GM21390 (cell line): ENCODE data around the gene TENM4.

ENCODE experiments used
- ATAC-seq: cut with Tn5 transposase; IDR thresholded peaks from one replicate; pipeline ENCODE4 v1.9.1; 2021; ENCODE audit not compliant: unreplicated experiment

Gene TENM4

DNA sequence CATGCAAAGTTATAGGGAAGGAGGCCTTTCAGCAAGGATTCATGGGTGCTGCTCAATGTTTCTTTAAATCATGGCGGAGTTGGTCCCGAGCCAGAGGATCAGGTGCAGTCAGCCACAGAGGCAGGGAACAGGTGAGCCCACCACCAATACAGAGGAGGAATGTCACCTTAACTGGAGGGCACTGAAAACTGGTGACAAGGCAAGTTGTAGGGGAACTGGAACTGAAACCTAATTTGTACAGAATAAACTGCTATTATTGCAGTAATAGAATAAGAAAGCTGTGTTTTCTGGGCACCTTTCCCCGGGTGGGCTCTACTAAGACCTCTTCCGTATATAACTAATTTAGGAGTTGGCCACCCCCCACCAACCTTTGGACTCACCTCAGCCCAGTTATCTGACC is 570.2 kb downstream of the TENM4 start:
- ATAC-seq, result no peak

DNA sequence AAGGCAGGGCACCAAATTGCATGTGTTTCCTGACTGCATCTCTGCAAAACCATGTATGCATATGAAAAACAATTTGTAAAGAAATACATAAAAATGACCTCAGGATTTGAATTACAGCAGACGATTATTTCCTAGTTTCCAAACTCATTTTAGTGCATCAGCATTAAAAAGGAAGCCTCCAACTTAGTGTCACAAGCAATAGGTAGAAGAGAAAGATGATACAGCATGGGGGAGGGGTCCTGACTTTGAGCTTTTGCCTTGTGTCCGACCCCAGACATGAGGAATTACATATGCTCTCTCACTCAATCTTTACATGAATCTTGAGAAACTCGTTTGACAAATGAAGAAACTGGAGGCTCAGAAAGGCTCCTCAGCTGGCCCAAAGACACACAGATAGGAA is 571.5 kb downstream of the TENM4 start:
- no peak for ATAC-seq

DNA sequence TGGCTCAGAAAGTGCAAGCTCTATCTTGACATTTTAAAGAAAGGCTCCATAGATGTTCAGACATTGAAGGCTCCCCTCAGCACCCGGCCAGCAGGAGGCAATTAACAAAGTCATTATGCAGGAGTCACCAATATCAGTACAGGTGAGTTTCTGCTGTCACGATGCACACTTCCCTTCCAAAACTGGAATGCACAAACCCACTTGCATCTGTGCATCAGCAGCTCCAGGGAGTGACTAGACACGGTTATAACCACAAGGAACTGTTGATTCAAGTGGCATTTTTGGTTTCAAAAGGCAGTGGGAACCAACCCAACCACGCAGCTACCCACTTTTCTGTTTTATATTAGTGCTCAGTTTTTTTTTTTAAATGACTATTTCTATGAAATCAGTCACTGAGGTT is 572.3 kb downstream of the TENM4 start:
- no peak for ATAC-seq

DNA sequence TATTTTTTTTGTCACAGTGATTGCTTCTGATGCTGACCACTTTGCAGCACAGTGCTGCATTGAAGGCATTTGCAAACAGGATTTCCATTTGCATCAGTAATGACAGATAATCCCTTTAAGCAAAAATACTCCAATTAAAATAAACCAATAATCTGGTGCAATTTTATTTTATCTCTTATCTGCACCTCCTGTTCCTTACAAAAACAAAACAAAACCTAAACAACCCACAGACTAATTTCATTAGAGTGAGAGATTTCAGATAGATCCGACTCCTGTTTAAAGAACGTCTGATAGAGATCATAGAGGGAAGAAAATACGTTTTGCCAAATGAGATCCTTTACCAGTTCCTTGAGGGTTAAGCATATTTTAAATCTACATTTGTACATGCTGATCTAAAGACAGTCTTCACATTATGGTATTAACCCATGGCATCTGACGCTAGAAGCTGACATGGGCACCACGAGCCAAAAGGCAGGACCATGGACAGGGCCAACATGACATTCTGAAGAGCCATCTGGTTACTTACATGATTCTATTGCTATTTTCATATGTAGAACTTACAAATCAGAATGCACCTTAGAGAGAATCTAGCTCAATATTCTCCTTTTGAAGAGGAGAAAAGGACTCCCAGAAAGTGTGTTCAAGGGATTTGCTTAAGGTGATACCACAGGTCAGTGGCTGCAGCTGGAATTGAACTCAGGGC is 580.0 kb downstream of the TENM4 start:
- no peak for ATAC-seq

DNA sequence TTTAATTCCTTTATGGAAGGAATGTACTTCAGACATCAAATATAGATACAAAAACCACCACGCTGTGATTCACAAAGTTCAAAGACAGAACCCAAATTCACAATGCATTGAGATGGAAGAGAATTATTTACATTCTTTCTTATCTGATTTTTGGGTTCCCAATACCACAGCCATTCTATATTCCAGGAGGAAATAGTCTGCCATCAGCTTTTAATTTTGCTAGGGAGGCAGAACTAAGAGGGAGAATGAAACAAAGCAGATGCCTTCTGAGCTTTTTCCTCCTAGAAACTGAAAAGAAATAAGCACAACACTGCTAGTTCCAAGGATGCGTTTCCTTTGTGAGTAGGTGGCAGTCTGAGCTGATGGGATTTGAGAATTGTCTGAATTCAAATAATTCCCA is 583.1 kb downstream of the TENM4 start:
- ATAC-seq, result no peak

DNA sequence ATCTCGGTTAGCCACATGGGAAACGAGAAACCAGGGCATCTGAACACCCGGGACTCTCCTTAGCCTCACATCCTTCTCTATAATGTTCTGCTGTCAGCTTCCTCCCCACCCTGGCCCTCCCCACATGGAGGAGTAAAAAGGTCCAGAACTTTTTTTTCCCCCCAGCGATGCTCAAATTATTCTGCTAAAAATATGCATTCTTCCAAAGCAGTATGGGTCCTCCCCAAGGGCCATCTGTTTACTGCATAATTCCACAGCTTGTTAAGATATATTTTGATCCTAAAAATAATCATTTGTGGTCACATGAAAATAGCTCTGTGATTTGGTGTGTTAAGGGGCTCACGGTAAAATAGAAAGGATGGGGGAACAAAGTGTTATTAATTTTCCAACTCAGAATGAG is 584.6 kb downstream of the TENM4 start:
- ATAC-seq, result no peak

DNA sequence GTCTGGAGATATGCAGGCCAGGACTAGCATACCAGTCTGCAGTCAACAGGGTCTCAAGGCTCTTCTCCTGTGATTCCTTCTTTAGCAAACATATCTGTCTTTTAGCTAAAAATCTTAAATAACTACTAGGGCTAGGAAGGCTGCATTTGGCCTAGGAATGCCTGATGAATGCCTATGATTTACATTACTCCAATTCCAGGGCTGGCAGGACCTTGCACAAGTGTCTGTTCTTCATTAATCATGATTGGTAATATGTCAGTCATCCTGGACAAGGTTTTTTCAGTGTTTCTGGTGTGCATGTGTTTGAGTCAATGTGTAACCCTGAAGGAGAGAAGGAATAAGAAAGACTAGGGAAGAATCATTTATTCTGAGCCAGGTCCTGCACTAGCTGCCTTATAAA is 585.7 kb downstream of the TENM4 start:
- no peak for ATAC-seq

DNA sequence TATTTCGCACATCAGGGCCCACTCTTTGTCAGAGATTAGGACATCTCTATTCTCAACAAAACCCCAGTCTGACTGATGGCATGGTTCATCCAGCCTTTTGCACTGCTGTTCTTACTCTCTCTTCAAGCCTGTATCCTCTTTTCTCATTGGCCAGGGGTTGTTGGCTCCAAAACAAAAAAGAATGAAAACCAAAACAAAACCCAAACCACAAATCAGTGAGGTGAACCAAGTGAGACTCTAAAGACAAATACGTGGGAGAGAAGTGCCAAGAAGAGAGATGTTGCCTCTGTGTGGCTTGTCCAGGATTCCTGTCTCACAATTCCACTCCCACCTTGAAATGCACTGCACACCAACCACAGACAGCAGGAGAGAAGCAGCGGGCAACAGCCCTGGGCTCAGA is 587.3 kb downstream of the TENM4 start:
- no peak for ATAC-seq

DNA sequence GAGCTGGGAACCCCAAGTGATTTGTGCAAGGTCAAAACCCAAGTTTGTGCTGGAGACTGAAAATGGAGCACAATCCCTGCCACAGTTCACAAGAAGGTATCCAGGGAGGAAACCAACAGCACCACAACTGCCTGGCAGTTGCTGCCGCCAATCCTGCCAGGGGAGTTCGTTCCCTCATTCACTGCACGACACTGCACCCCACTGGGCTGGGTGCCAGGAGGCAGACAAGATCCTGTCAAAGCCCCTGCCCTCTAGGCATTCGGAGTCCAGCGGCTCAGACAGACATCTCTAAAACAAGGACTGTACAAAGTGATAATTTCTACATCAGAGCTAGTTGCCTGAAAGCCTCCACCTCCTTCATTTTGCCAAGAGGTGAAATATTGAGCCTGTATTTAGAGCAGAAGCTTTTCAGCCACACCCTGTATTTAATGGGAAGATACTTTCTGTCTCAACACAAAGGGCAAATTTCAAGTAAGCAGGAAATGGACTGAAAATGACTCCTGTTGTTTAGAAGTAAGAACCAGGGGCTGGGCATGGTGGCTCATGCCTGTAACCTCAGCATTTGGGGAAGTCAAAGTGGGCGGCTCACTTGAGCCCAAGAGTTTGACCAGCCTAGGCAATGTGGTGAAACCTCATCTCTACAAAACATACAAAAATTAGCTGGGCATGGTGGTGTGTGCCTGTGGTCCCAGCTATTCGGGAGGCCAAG is 588.8 kb downstream of the TENM4 start:
- no peak for ATAC-seq

DNA sequence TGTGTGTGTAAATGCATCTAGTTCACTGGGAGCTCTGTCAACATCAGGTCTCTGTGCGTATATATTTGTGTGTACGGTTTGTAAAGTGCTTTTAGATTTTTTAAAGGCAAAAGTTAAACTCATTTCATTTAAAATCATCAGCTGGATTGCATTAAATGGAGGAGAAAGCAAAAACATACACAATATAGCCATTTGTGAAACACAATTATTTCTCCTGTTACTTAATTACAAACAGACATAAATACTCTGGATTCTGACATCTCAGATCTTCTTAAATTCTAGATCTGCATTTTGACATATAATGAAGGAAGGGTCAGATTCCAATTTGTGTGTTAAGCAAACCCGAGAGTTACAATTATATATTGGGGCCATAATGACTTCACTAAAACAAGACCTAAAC is 590.8 kb downstream of the TENM4 start:
- ATAC-seq, result no peak

DNA sequence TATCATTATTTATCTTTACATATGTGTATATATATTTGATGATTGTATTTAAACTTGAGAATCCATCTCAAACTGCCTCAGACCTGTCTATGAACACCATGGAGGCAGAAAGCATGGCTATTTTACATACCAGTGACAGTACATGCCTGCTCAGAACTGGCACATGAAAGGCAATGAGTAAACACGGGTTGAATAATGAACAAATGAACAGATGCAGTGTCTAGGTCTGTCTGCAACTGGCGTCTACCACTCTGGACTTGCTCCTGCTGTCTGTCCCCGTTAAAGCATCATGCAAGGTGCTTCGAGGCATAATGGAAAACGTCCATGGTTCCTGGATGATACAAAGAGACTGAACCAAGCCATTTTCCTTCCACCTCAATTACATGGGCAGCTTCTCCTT is 594.6 kb downstream of the TENM4 start:
- ATAC-seq, result no peak

DNA sequence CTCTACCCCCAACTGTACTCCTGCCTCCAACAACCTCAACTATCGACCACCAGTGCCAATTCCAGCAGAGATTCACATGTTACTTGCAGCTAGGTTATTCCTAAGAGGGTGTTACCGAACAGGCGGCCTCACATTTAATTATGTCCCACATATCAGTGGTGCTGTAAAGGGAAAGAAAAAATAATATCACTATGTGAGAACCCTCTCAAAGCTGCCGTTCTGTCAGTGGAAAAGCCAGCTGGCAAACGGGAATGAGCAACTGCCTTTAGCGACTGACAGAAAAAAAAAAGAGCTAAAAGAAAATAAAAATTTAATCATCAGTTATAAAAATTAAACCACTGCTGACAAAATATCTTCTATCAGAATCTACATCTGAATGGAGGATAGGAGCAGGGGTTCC is 595.3 kb downstream of the TENM4 start:
- ATAC-seq, result no peak

DNA sequence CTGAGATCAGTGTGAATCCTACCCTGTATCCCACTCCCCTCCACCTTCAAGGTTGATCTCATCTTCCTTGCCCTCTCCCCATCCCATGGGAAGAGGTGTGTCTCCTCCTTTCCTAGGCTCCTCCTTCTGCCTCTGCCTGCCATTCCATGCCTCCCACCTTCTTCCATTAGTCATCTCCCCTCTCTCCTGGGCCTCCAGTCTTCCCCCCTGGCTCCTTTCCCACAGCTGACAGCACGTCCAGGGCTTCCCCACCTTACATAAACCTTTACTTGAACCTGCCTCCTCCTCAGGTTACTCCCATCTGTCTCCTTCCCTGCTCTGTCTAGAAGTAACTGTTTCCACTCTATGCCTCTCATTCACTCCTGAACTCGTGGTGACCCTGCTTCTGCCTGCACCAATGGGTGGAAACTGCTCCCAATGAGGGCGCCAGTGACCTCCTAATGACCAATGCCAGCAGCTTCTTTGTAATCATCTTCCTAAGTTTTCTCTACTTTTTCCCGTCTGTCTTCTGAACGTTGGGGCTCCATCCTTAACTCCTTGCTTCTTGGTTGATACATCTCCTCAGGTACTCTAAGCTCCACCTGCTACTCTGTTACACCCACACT is 599.3 kb downstream of the TENM4 start:
- ATAC-seq, result no peak

DNA sequence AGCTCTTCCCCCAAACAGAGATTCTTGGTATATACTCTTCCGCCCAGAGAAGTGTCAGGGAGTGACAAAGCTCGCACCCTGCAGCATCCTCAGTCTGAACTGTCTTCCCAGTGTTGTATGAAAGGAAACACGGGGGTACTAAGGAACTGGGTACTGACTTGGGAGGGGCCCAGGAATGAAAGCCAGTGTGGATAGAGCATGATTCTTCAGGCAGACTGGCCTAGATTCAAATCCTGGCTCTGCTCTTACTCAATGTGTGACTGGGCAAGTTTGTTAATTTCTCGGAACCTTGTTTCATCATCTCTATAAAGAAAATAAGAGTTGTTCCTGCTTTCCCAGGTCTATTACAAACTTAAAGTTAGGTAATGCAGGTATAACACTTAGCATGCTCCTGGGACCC is 600.2 kb downstream of the TENM4 start:
- no peak for ATAC-seq

DNA sequence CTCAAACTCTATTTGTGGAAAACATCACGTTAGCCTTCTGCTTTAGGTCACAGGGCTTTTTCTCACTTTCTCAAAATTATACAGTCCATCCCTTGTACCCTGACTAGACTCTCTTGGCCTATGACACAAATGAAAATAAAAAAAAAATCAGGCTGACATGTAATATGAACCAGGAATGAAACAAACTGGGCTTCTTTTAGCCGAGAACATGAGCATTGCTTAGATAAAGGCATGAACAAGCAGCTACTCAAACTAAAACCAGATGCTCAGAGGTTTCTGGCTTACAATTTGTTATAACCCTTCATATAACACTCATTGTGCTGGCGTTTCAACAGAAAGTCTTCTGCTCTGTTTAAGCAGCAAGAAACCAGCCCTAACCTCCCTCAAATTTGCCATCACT is 600.6 kb downstream of the TENM4 start:
- no peak for ATAC-seq

DNA sequence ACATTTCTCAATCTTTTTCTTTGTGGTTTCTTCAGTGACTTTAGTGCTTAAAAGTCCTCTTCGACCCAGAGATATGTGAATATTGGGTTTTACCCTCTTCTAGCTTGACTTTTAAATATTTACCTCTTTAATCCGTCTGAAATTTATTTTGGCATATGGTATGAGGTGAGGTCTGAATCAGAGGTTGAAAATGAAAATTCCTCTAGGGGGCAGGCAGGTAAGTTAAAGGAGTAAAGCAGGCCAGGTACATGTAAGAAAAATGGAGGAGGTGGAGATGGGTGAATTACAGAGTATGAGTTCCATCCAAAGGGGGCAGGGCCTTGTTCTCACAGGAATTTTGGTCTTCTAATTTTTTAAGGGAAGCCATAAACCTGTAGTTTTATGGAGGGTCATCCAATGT is 602.4 kb downstream of the TENM4 start:
- ATAC-seq, result no peak

DNA sequence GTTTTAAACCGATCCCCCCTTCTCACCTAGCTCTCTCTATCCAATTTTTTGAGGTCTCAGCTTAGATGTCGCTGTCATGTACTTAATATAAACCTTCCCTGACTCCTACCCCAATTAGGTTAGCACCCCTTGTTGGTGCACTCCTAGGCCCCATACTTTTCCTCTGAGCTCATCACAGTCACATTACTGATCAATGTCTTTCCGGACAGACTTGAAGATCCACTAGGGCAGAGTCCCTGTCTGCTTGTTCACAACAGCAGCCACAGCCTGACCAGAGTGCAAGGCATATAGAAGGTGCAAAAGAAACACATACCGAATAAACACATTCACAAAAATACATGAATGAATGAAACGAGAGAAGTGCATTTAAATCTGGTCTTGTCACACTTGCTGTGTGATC is 605.2 kb downstream of the TENM4 start:
- ATAC-seq, result no peak

DNA sequence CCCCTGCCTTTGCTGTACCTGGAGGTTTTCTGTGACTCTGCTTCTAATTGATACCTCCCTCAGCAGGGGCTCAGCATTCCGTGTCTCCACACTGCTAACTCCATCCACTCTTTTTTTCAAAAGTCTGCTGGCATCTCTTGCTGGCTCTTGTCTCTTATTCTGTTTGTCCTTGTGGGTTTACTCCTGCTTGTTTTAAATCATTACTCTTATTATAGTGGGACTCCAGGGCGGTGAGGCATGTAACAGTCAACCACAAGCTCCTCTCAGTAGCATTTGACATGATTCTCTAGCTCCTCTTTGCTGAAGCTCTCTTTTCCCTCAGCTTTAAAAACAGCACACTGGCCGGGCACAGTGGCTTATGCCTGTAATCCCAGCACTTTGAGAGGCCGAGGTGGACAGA is 605.9 kb downstream of the TENM4 start:
- ATAC-seq, result no peak

DNA sequence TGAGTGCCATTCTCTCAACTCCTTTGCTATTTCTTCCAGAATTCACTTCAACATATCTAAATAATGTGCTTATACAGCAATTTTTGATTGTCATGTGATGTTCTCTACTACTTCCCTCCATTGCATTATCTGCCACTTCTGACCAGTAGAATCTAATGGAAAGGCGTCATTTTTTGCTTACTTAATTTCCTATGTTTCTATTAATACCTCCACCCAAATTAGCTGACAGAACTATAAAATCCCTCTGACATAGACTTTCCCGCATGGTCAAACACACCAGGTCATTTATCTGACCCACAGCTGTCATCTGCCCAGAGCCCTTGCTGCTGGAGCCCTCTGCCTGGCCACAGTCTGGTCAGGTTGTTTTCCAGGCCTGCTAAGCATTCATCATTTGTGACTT is 607.6 kb downstream of the TENM4 start:
- no peak for ATAC-seq

DNA sequence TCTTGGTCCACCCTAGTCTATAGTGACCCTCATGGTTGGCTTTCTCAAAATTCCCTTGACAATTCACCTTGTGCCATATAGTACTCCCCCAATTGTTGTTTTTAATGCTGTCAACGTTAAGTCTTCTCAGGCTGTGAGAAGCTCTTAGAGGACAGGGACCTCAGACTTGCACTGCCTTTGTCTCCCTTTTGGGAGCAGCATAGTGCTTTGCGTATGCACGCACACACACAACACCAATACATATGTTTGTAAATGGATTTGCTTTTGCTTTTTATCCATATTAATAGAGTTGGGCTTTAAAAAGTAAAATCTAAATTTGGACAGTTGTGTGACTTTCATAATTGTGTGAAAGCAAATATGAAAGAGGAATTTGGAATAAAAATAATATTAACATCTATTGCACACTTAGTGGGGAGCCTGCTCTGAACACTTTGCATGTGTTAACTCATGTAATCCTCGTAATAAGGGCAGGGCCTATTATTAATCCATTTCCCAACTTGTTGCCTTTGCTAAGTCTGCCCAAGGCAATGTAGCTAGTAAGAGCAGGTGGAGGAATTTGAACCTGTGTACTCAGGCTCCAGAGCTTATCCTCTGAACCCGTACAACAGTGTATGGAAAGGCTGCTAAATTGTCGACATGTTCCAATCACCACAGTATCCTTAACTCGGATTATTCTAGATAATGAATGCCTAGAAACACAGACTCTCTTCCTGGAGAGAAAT is 608.4 kb downstream of the TENM4 start:
- ATAC-seq, result no peak

DNA sequence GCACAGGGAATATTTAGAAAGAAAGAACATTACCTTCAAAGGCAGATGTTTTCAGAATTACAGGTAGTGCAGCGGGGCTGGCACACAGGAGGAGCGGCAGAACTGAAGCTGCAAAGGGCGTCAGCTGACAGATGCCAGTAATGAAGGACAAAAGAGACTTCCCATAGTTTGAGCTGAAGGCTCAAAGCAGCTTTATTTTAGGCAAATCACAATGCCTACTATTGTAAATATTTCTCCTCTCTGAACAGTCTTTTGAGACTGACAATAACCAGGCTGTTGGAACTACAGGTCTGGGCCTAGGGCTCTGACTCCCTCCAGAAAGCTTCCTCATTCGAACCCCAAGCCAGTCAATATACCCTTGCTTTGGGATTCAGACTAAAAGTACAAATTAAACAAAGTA is 609.3 kb downstream of the TENM4 start:
- ATAC-seq, result no peak

DNA sequence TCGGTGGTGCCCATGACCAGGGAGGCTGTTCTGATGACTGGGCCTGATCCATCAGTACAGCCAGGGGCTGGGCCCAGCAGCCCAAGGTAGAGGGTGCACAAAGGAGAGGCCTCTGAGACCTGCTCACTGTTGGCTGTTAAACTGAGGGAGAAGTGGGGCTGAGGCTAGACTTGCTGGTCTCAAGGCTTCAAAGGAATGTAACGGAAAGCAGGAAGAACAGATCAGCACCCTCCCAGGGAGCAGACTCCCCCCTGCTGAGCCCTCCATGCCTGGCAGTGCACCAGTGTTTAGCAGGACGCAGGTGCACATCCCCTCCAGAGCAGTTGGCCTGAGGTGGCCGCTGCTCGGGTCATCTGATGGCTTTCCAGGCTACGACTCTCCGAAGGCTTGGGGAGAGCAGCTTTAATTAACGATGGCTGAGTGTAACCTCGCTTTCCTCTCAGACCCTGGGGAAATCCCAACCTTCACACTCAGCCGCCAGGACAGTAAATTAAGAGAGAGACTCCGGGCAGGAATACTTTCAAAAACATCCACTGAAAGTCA is 610.5 kb downstream of the TENM4 start:
- ATAC-seq, result no peak
